HepG2 (cell line): Measurements from ENCODE around the gene KCTD16. TPM values are rescaled to one million over a fixed set of nuclear protein-coding genes. Genes with fewer than 3 reads are reported as not detected.

Source experiments
- ATAC-seq: fragments of 200-7000 bp; cut with Tn5 transposase; 3 replicates; pipeline ENCODE4 v1.9.1; 2020; ENCODE audit warnings: mild to moderate bottlenecking, moderate library complexity
- BruUV-seq: library from RNA; stranded (reverse); fragments of 400-500 nt; replicated peaks from 2 replicates; lab custom pipeline; 2021; lab: Mats Ljungman, UMichigan
- CTCF ChIA-PET: fragments of 300-600 bp; formaldehyde crosslinking; extraction: SDS; loops from one replicate; lab custom pipeline; 2021; ENCODE audit warnings: low total read pairs, inconsistent platforms, low intra/inter-chr PET ratio; lab: Yijun Ruan, JAX
- POLR2A ChIA-PET: fragments of 350-600 bp; sonication (Branson Sonifier 250); formaldehyde crosslinking; loops from one replicate; lab custom pipeline; 2020; ENCODE audit warnings: antibody characterized with exemption, inconsistent platforms; lab: Yijun Ruan, JAX
- DNase-seq: peaks from one replicate; pipeline ENCODE4 v3.0.0-alpha.2; 2015; ENCODE audit warnings: low spot score
- FAIRE-seq: peaks from 3 replicates; lab custom pipeline; 2011; peaks lifted over from hg19 to GRCh38; lab: Jason Lieb, UNC
- H2AFZ ChIP-seq: one replicate; pipeline ENCODE4 v1.6.1; 2011; ENCODE audit warnings: low read length, inconsistent platforms
- H3K27ac ChIP-seq: fragments of 300-600 bp; 3 replicates; pipeline ENCODE4 v1.8.0; 2011; ENCODE audit warnings: mixed run types, mild to moderate bottlenecking, mixed read lengths, low read length, inconsistent platforms; ENCODE audit not compliant: insufficient read depth; ENCODE audit errors: extremely low read length
- H3K27me3 ChIP-seq, 2 experiments: fragments of 200-600 bp in 1 of 2; 2 replicates in 1 of 2; 3 replicates in 1 of 2; pipeline versions ENCODE4 v1.6.0 to v1.8.0; 2011; ENCODE audit warnings: low read length in 2 of 2, mild to moderate bottlenecking in 2 of 2, moderate library complexity in 2 of 2, inconsistent platforms in 1 of 2; ENCODE audit not compliant: insufficient read depth in 2 of 2, control insufficient read depth in 1 of 2
- H3K36me3 ChIP-seq, 2 experiments: fragments of 200-600 bp in 1 of 2; replicated peaks in 1 of 2; 2 replicates in 1 of 2; 3 replicates in 1 of 2; pipeline versions ENCODE4 v1.5.1 to v1.8.0; 2011; ENCODE audit warnings: low read length in 2 of 2, inconsistent platforms in 1 of 2; ENCODE audit not compliant: insufficient read depth in 2 of 2, control insufficient read depth in 1 of 2
- H3K4me1 ChIP-seq: 2 replicates; pipeline ENCODE4 v1.5.1; 2012; ENCODE audit warnings: low read length, inconsistent platforms; ENCODE audit not compliant: insufficient read depth
- H3K4me2 ChIP-seq: 2 replicates; pipeline ENCODE4 v1.6.0; 2011; ENCODE audit warnings: low read depth, low read length, inconsistent platforms
- H3K4me3 ChIP-seq, 3 experiments: fragments of 200-600 bp in 1 of 3; sonication (generic), shearing (Covaris generic) in 1 of 3; replicated peaks in 1 of 3; 2 replicates each; pipeline ENCODE4 v1.5.1; 2011 to 2016; ENCODE audit warnings: low read length in 3 of 3, inconsistent platforms in 2 of 3, low read depth in 2 of 3, mild to moderate bottlenecking in 2 of 3, control low read depth in 1 of 3, mixed read lengths in 1 of 3; ENCODE audit not compliant: insufficient read depth in 1 of 3
- H3K79me2 ChIP-seq: one replicate; pipeline ENCODE4 v1.6.1; 2011; ENCODE audit warnings: low read length, inconsistent platforms; ENCODE audit not compliant: insufficient read depth
- H3K9ac ChIP-seq: 2 replicates; pipeline ENCODE4 v1.6.0; 2011; ENCODE audit warnings: mild to moderate bottlenecking, low read depth, low read length, inconsistent platforms; ENCODE audit not compliant: insufficient read depth
- H3K9me3 ChIP-seq: 2 replicates; pipeline ENCODE4 v1.5.1; 2012; ENCODE audit warnings: mild to moderate bottlenecking, low read length
- H4K20me1 ChIP-seq: 2 replicates; pipeline ENCODE4 v1.6.0; 2011; ENCODE audit warnings: inconsistent platforms, mild to moderate bottlenecking, low read length, moderate library complexity; ENCODE audit not compliant: insufficient read depth
- ARID5B ChIP-seq: IDR thresholded peaks from 2 replicates; pipeline ENCODE4 v1.4.0; 2020; ENCODE audit warnings: mild to moderate bottlenecking, missing genetic modification reagents
- ATF4 ChIP-seq, 2 experiments: fragments of 450-650 bp in 1 of 2; sonication (generic) in 1 of 2; formaldehyde crosslinking; IDR thresholded peaks; 2 replicates each; pipeline versions ENCODE4 v1.5.0 to v1.8.0; 2020 to 2022; ENCODE audit warnings: mild to moderate bottlenecking in 1 of 2, missing genetic modification reagents in 1 of 2
- CCDC6 ChIP-seq: sonication (generic); formaldehyde crosslinking; IDR thresholded peaks from 2 replicates; pipeline ENCODE4 v1.8.1; 2022; ENCODE audit warnings: mild to moderate bottlenecking, missing genetic modification reagents, moderate library complexity
- FOXO4 ChIP-seq: sonication (generic); formaldehyde crosslinking; conservative IDR thresholded peaks from 2 replicates; pipeline ENCODE4 v1.8.1; 2023; ENCODE audit warnings: missing genetic modification reagents
- TRAFD1 ChIP-seq: sonication (generic); formaldehyde crosslinking; IDR thresholded peaks from 2 replicates; pipeline ENCODE4 v1.5.1; 2020; ENCODE audit warnings: missing genetic modification reagents, mild to moderate bottlenecking, borderline replicate concordance
- ZNF678 ChIP-seq: sonication (generic); formaldehyde crosslinking; IDR thresholded peaks from 2 replicates; pipeline ENCODE4 v1.4.0; 2020; ENCODE audit warnings: mild to moderate bottlenecking, missing genetic modification reagents
- WGBS: methylation state at CpG from one replicate; pipeline ENCODE4 v1.1.6; 2017; ENCODE audit warnings: low lambda C conversion rate; 5-methylcytosine and 5-hydroxymethylcytosine counted together
- in situ Hi-C: cut with HindIII; loops from 2 replicates; pipeline ENCODE4 v1.10.0; 2017; ENCODE audit warnings: low pct_unique_long_range_greater_than_20kb; ENCODE audit not compliant: extremely low pct_ligation_motif_present
- intact Hi-C: fragments of 100-400 bp; cut with micrococcal nuclease; formaldehyde crosslinking; loops from one replicate; pipeline ENCODE4 v1.10.0; 2022; ENCODE audit not compliant: unreplicated experiment
- polyA plus RNA-seq, 8 experiments: library from polyadenylated mRNA; depleted of rRNA in 3 of 8; stranded (reverse) in 7 of 8; unstranded in 1 of 8; fragments of >200 nt; fragmentation: Illumina TruSeq in 4 of 8; extraction: Trizol in 4 of 8; gene quantifications; 2 replicates each; pipeline versions ENCODE4 v1.2.1 to v1.2.3, GENCODE V29; 2011 to 2016; ENCODE audit warnings: low read depth in 4 of 8, missing spikeins in 1 of 8, mixed read lengths in 1 of 8; ENCODE audit not compliant: insufficient read depth in 1 of 8
- total RNA-seq, 5 experiments: library from RNA; depleted of rRNA; stranded (reverse); fragments of >200 nt; fragmentation: Illumina TruSeq; extraction: Trizol; gene quantifications; 2 replicates each; pipeline ENCODE4 v1.2.3, GENCODE V29; 2016; ENCODE audit warnings: low read depth in 1 of 5

The KCTD16 gene
- total and polyA plus RNA-seq, 2 of the 13 experiments (the other 11 are each of a cell fraction or from before 2014, with no cell fraction given), result 0.02 to 0.09 TPM

- TF ChIP-seq ARID5B (no peak), ZNF678 (CRISPR knock-in tag) (no peak)
These were observed 19.2 kb downstream of the KCTD16 start (continued) for GRCh38 chr5:144189800-144190429.

- no TSS peak for BruUV-seq
- H3K9me3 ChIP-seq, result no peaks in the 10 kb centered on the region
- no peaks in the 10 kb centered on the region for H3K4me1 ChIP-seq
- H3K9ac ChIP-seq, result no peak overlapping the region
- TF ChIP-seq ATF4 (CRISPR knock-in tag; IDR thresholded peaks at IDR 0.05), result no peak
- no peak for TF ChIP-seq TRAFD1
- no peak for TF ChIP-seq CCDC6 (CRISPR knock-in tag)
- TF ChIP-seq FOXO4 (CRISPR knock-in tag), result no peak
- H3K36me3 ChIP-seq, result no peaks in the 10 kb centered on the region
- in situ Hi-C loops (no loop called here), intact Hi-C loops (no loop called here)
- H4K20me1 ChIP-seq, result no peaks in the 10 kb centered on the region
- H3K79me2 ChIP-seq, result no peaks in the 10 kb centered on the region
- H3K4me3 ChIP-seq, result peak overlapping the region; percentile 37 to 62 (median 44); a peak in 4 of 6 replicates
- DNase-seq (no peak), FAIRE-seq (no peak), ATAC-seq (0 out of 3 replicates have a peak, but pooled peaks have one; percentile 35)
- H2AFZ ChIP-seq, result peak overlapping the region; percentile 87
- ChIA-PET CTCF (no interaction called here), POLR2A (no interaction called here)
- 16% methylated on average over 3 of the region's 3 CpGs for WGBS
- no peaks in the 10 kb centered on the region for H3K27me3 ChIP-seq
- no peak overlapping the region for H3K27ac ChIP-seq
- H3K4me2 ChIP-seq, result peak overlapping the region; percentile 66
These were observed 20.9 kb downstream of the KCTD16 start for GRCh38 chr5:144191531-144191930.
